SH-SY5Y (cell line): ENCODE measurements around the gene FBRSL1.

Experiments
- GATA2 ChIP-seq: IDR thresholded peaks from 2 replicates; pipeline ENCODE4 v1.6.1; 2011; ENCODE audit warnings: mild to moderate bottlenecking, low read depth, low read length
- GATA3 ChIP-seq: IDR thresholded peaks from 2 replicates; pipeline ENCODE4 v1.6.1; 2011; ENCODE audit warnings: low read depth, mild to moderate bottlenecking, low read length, moderate library complexity

DNA sequence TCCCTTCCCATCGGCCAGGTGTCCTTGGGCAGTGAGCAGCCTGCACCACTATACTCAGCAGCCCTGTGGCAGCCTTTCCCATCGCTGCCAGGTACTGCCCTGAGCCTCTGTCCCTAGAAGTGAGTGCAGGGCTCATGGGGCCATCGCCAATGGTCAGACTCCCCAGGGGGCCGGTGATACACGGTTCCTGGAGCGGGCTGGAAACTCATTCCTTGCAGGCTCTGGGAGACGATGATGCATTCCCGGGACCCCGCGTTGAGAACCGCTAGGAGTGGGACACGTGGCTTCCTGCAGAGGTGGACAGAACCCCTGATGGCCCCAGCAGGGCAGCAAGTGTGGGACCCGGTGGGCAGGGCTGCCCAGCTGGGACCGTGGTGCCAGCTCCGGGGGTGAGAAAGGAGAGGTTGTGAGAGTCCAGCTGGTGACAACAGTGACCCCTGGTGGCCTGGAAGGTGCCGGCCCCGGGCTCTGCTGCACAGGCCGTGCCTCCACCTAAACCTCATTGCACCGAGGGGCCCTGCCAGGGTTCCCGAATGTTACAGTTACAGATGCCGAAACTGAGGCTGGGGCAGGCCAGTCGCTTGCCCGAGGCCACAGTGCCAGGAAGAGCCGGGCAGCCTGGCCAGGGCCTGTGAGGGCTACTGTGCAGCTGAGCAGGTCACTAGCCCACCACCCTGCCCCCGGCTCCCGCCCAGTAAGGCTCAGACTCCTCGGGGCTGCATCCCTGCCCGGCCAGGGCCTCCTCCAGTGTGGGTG lies 33.8 kb downstream of the FBRSL1 start:
- no peak for TF ChIP-seq GATA3
- TF ChIP-seq GATA2 = no peak
